Measurements from ENCODE around the gene ABCC9.

GRCh38 chr12:21773263-21773741 lies 167.9 kb downstream of the ABCC9 start:
- TF ChIP-seq CTCF (IDR thresholded peaks at IDR 0.05; ENCODE audit: extremely low read depth in 1 of 2, insufficient read depth in 1 of 2, low read depth in 1 of 2, low read length in 2 of 2), result no peak
- no peak for TF ChIP-seq POLR2A (IDR thresholded peaks at IDR 0.05; ENCODE audit: low read depth, low read length)
- TF ChIP-seq EZH2 (IDR thresholded peaks at IDR 0.05; ENCODE audit: borderline replicate concordance, low read depth, low read length, severe bottlenecking), result peak; percentile 18
- TF ChIP-seq JUN (IDR thresholded peaks at IDR 0.05; ENCODE audit: borderline replicate concordance, insufficient read depth, insufficient read length, low read depth), result no peak
- TF ChIP-seq MAX (IDR thresholded peaks at IDR 0.05; ENCODE audit: insufficient read depth, insufficient read length), result no peak
- TF ChIP-seq POLR2AphosphoS5 (IDR thresholded peaks at IDR 0.05; ENCODE audit: insufficient read depth, low read depth, low read length), result no peak
- TF ChIP-seq GATA2 (IDR thresholded peaks at IDR 0.05; ENCODE audit: insufficient read depth, insufficient read length, low read depth, low read length), result no peak
- TF ChIP-seq MYC (IDR thresholded peaks at IDR 0.05; ENCODE audit: low read depth, low read length), result no peak
